OCI-LY1 (cell line): ENCODE measurements around the gene IFNK.

ENCODE experiments used
- H2AFZ ChIP-seq: fragments of 200-600 bp; sonication (generic), shearing (Covaris generic); 2 replicates; pipeline ENCODE4 v1.6.0; 2014; ENCODE audit warnings: antibody characterized with exemption, mild to moderate bottlenecking, low read length
- H3F3A ChIP-seq: fragments of 200-600 bp; sonication (generic), shearing (Covaris generic); 2 replicates; pipeline ENCODE4 v1.6.0; 2014; ENCODE audit warnings: mild to moderate bottlenecking, antibody characterized with exemption, low read length, moderate library complexity; ENCODE audit not compliant: insufficient read depth
- H3K27ac ChIP-seq: fragments of 200-600 bp; sonication (generic); 2 replicates; pipeline ENCODE4 v1.5.1; 2014; ENCODE audit warnings: low read length, mixed run types, mild to moderate bottlenecking, low read depth; ENCODE audit not compliant: poor library complexity, severe bottlenecking
- H3K27me3 ChIP-seq: fragments of 200-600 bp; sonication (generic); 2 replicates; pipeline ENCODE4 v1.6.0; 2014; ENCODE audit warnings: antibody characterized with exemption, mild to moderate bottlenecking, low read length, moderate library complexity; ENCODE audit not compliant: insufficient read depth
- H3K36me3 ChIP-seq: fragments of 200-600 bp; sonication (generic); 2 replicates; pipeline ENCODE4 v1.6.1; 2014; ENCODE audit warnings: mild to moderate bottlenecking, antibody characterized with exemption, low read length, moderate library complexity, mixed read lengths; ENCODE audit not compliant: insufficient read depth
- H3K4me1 ChIP-seq: fragments of 200-600 bp; sonication (generic); 2 replicates; pipeline ENCODE4 v1.5.1; 2014; ENCODE audit warnings: mild to moderate bottlenecking, low read length, moderate library complexity; ENCODE audit not compliant: insufficient read depth, severe bottlenecking
- H3K4me2 ChIP-seq: fragments of 200-600 bp; sonication (generic), shearing (Covaris generic); 2 replicates; pipeline ENCODE4 v1.6.1; 2014; ENCODE audit warnings: low read length
- H3K4me3 ChIP-seq: fragments of 200-600 bp; sonication (generic); 2 replicates; pipeline ENCODE4 v1.5.1; 2014; ENCODE audit warnings: low read length, low read depth, mild to moderate bottlenecking, mixed read lengths; ENCODE audit not compliant: poor library complexity, severe bottlenecking
- H3K79me2 ChIP-seq: fragments of 200-600 bp; shearing (Covaris generic); 2 replicates; pipeline ENCODE4 v1.6.1; 2016; ENCODE audit warnings: mixed run types, low read length, mixed read lengths; ENCODE audit not compliant: insufficient read depth
- H3K9ac ChIP-seq: fragments of 200-600 bp; sonication (generic), shearing (Covaris generic); 2 replicates; pipeline ENCODE4 v1.6.1; 2014; ENCODE audit warnings: mild to moderate bottlenecking, low read length, mixed read lengths
- H3K9me2 ChIP-seq: fragments of 200-600 bp; sonication (generic), shearing (Covaris generic); 2 replicates; pipeline ENCODE4 v1.6.1; 2014; ENCODE audit warnings: low read depth, mild to moderate bottlenecking, low read length, mixed read lengths
- H3K9me3 ChIP-seq: fragments of 200-600 bp; shearing (Covaris generic); 2 replicates; pipeline ENCODE4 v1.6.1; 2014; ENCODE audit warnings: low read length, mixed read lengths
- H4K20me1 ChIP-seq: fragments of 200-600 bp; sonication (generic), shearing (Covaris generic); 2 replicates; pipeline ENCODE4 v1.6.0; 2016; ENCODE audit warnings: mild to moderate bottlenecking, low read length; ENCODE audit not compliant: insufficient read depth
- EZH2 ChIP-seq: fragments of 200-600 bp; sonication (generic), shearing (Covaris generic); IDR thresholded peaks from 2 replicates; pipeline ENCODE4 v1.8.0; 2017; ENCODE audit warnings: borderline replicate concordance, mixed run types, mild to moderate bottlenecking, antibody characterized with exemption, low read length, moderate library complexity, mixed read lengths
- TF ChIP-seq, protein P1 (sequence below): fragments of 200-600 bp; sonication (generic), shearing (Covaris generic); IDR thresholded peaks from 2 replicates; pipeline ENCODE4 v1.5.1; 2017; ENCODE audit warnings: mild to moderate bottlenecking, antibody characterized with exemption, low read length, moderate library complexity, mixed read lengths

IFNK gene

DNA sequence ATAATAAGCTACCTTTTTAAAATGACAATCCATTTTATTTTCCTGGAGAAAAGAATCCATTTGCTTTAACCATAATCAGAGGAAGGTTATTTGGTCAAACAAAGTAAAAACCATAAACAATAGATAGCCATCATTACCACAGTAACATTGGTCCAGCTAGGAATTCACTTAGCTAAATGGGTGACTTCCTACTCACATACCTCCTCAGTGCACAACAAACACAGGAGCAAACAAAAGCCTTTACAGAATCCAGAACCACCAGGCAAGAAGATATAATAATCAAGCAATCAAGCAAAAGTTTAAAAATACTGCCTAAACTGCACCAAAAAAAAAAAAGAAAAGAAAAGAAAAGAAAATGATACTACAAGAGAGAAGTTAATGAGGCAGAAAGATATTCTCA, 949 bp upstream of the IFNK start:
- Histone ChIP-seq H3K36me3 (no peaks in the 10 kb centered on the region), H3F3A (no peaks in the 10 kb centered on the region), H2AFZ (no peak overlapping the region), H4K20me1 (no peaks in the 10 kb centered on the region), H3K4me1 (no peaks in the 10 kb centered on the region), H3K27me3 (no peaks in the 10 kb centered on the region), H3K9me2 (no peaks in the 10 kb centered on the region), H3K27ac (no peak overlapping the region), H3K79me2 (no peaks in the 10 kb centered on the region), H3K9me3 (no peaks in the 10 kb centered on the region), H3K4me2 (no peak overlapping the region), H3K9ac (no peak overlapping the region), H3K4me3 (no peak overlapping the region)
- no peak for TF ChIP-seq EZH2
- TF ChIP-seq, protein P1, sequence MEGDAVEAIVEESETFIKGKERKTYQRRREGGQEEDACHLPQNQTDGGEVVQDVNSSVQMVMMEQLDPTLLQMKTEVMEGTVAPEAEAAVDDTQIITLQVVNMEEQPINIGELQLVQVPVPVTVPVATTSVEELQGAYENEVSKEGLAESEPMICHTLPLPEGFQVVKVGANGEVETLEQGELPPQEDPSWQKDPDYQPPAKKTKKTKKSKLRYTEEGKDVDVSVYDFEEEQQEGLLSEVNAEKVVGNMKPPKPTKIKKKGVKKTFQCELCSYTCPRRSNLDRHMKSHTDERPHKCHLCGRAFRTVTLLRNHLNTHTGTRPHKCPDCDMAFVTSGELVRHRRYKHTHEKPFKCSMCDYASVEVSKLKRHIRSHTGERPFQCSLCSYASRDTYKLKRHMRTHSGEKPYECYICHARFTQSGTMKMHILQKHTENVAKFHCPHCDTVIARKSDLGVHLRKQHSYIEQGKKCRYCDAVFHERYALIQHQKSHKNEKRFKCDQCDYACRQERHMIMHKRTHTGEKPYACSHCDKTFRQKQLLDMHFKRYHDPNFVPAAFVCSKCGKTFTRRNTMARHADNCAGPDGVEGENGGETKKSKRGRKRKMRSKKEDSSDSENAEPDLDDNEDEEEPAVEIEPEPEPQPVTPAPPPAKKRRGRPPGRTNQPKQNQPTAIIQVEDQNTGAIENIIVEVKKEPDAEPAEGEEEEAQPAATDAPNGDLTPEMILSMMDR, result no peak

DNA sequence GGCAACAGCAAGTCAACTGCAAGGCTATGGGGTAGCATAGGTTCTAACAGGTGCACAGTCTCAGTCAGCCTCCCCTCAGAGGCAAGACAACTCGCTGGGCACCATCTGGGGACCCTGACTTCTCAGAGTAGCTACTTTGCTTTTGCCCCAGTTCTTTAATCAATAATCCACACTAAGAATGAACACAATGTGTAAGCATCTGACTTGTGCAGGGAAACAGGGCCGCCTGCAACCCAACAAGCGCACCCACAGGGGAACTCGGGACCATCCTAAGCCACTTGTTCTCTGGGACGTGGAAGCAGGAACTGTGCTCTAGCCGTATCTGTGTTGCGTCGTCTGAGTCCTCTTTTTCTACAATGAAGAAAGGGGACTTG, 3.6 kb downstream of the IFNK start:
- Histone ChIP-seq H3K4me2 (no peak overlapping the region), H3K9me2 (no peaks in the 10 kb centered on the region), H2AFZ (no peak overlapping the region), H3K9me3 (no peaks in the 10 kb centered on the region), H3K4me3 (no peak overlapping the region), H3K9ac (no peak overlapping the region), H3K79me2 (no peaks in the 10 kb centered on the region), H3K27ac (no peak overlapping the region), H3K36me3 (no peaks in the 10 kb centered on the region), H3K4me1 (peaks cover 9% of the 10 kb centered on the region), H4K20me1 (no peaks in the 10 kb centered on the region), H3F3A (no peaks in the 10 kb centered on the region), H3K27me3 (no peaks in the 10 kb centered on the region)
- TF ChIP-seq, protein P1, result no peak
- TF ChIP-seq EZH2, result no peak

DNA sequence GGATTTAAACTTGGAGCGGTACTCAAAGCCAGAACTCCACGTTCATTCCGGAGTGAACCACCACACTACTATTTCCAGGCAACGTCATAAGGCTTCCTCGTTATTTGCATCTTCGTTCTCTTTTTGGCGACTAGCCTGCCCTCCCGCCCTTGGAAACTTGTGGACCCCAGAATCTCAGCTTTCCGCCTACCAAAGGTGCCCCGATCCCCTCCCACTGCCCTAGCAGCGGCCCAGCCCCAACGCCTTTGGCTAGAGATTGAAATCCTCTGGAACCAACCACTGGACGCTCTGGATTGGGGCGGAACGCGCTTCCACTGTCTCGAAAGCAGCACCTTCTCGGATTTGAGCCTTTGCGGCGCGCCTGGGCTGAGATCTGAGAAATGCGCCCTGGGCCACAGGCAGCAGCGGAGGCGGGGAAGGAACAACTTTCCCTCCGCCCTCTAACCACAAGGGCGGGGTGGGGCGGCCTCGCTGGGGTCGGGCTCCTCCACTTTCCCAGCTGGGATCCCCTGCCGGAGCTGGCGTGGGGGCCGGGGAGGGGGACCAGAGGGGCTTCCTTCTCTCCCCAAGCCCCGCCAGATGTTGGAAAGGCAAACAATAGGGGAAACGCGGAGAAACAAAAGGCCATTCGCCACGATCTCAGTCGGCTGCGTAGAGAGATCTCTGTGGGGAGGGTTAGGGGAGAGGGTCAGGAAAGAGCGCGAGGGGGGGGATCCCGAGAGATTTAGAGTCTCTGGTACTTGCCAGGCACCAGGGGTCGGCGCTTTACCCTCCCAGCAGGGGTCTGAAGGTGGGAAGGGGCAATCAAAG, 4.2 kb downstream of the IFNK start:
- Histone ChIP-seq H3K36me3 (no peaks in the 10 kb centered on the region), H3K4me3 (peak overlapping the region; percentile 72), H3K27me3 (no peaks in the 10 kb centered on the region), H3K79me2 (no peaks in the 10 kb centered on the region), H3K9ac (no peak overlapping the region), H4K20me1 (no peaks in the 10 kb centered on the region), H3K9me3 (no peaks in the 10 kb centered on the region), H3K27ac (no peak overlapping the region), H3F3A (no peaks in the 10 kb centered on the region), H2AFZ (no peak overlapping the region), H3K4me1 (peaks cover 9% of the 10 kb centered on the region), H3K9me2 (no peaks in the 10 kb centered on the region), H3K4me2 (peak overlapping the region; percentile 96)
- TF ChIP-seq, protein P1, result no peak
- no peak for TF ChIP-seq EZH2
